Right ventricle myocardium inferior (tissue), 1 donor: ENCODE data around the gene LDLRAD4. TPM values are rescaled to one million over a fixed set of nuclear protein-coding genes. Genes with fewer than 3 reads are reported as not detected.

Source experiments
- ATAC-seq: fragments of 200-7000 bp; cut with Tn5 transposase; one replicate; pipeline ENCODE4 v1.9.1; 2020; ENCODE audit warnings: mild to moderate bottlenecking, moderate library complexity
- DNase-seq: peaks from one replicate; pipeline ENCODE4 v3.0.0; 2021; ENCODE audit errors: missing footprints
- intact Hi-C: fragments of 100-400 bp; cut with DNase I; formaldehyde crosslinking; loops from one replicate; pipeline ENCODE4 v1.11.0; 2022
- total RNA-seq: library from RNA; stranded (reverse); fragmentation: NEBNext Ultra II Directional; extraction: Animal tissue kit (Norgen Biotek cat#: 25700); gene quantifications from one replicate; pipeline ENCODE4 v1.2.1, GENCODE V29; 2021
- donor health status: DM: no; HTN: yes; CAD: no; lungs with severe emphysema.

LDLRAD4 gene
- total RNA-seq, 1 donor from 2014 or later, result 29.6 TPM

DNA sequence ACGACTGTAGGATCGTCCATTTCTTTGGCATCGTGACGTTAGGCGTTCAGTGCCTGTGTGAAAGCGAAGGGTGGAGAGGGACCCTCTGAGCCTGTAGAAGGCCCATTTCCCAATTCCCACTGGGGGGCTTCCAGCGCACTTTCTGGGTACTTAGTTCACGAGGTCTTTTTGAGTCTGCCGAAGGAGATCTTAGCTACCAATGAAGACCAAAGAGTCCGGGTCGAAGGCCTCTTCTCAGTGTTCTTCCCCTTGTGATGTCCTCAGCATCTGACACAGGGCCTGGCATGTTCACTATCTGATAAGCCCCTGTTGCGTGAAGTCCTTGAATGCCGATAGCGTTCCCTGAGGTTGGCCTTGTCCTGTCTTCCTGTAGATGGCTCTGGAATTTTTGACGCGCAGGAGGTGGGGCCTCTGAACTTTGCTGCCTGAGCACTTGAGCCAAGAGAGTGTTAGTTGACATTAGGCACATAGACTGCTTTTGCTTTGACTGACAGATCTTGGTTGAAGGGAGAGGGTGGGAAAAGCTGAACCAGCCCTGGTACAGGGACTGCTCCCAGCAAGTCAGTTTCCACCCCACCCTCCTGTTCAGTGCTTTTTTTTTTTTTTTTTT is 52.8 kb downstream of the LDLRAD4 start:
- ATAC-seq (peak; percentile 80), DNase-seq (no peak)
- intact Hi-C loops, result loop anchor here (2.0 kb wide), 1 partner anchor 49 kb away; no protein-coding TSS in a partner anchor

DNA sequence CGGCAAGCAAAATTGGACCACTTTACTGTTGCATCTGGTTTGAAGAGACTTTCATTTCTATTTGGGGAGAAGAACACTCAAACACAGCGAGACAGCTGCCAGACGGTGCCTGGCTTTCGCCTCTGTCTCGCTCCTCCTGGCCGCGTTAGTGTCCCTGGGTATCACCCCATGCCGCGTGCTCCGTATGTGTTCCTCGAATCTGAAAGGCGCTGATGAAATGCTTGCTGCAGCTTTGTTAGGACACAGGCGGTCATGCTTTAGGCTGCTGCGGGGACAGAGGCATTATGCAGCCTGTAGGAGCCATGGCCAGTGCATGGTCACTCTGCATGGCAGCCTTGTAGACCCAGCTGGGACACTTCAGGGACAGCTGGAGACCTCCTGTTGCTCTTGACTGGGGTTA is 53.9 kb downstream of the LDLRAD4 start:
- no peak for DNase-seq
- intact Hi-C loops, result no loop called here

DNA sequence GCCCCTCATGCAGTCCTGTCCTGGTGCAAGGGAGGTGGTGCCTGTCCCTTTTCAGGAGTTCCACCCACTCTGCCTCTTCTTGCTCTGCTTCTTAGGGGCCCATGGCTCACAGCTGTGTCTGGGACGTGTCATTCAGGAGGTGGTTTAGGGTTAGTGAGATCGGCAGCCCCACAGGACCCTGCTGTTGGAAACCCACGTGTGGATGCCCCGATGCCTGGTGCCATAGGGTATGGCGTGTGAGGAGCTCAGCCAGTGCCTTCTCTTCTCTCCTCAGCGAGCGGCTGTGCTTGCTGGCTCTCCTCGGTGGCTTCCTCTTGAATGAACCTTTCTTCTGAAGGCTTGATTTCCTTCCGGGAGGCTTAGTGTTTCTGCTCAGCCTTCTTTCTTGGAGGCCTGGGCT is 55.2 kb downstream of the LDLRAD4 start:
- intact Hi-C loops, result no loop called here
- ATAC-seq (no peak), DNase-seq (no peak)

More for the DNA sequence above, 53.9 kb downstream of the LDLRAD4 start:
- peak; percentile 65 for ATAC-seq

DNA sequence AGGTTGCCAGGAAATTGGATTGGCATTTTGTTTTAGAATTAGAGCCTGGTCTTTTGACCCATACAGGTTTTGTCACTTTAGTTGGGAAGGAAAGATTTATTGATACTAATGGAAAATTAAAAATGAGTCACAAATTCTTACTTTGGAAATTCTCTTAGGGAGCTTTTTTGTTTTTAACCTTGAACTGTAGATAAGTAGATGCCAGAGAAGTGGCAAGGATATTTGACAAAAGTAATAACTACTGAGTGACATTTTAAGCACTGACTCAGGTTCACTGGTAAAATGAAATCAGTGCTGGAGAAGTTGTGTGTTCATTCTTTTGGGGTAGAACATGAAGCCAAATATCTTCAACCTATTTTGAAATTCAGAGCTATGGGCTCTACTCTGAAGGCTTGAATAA is 56.5 kb downstream of the LDLRAD4 start:
- ATAC-seq, result no peak
- DNase-seq, result no peak
- intact Hi-C loops, result no loop called here

DNA sequence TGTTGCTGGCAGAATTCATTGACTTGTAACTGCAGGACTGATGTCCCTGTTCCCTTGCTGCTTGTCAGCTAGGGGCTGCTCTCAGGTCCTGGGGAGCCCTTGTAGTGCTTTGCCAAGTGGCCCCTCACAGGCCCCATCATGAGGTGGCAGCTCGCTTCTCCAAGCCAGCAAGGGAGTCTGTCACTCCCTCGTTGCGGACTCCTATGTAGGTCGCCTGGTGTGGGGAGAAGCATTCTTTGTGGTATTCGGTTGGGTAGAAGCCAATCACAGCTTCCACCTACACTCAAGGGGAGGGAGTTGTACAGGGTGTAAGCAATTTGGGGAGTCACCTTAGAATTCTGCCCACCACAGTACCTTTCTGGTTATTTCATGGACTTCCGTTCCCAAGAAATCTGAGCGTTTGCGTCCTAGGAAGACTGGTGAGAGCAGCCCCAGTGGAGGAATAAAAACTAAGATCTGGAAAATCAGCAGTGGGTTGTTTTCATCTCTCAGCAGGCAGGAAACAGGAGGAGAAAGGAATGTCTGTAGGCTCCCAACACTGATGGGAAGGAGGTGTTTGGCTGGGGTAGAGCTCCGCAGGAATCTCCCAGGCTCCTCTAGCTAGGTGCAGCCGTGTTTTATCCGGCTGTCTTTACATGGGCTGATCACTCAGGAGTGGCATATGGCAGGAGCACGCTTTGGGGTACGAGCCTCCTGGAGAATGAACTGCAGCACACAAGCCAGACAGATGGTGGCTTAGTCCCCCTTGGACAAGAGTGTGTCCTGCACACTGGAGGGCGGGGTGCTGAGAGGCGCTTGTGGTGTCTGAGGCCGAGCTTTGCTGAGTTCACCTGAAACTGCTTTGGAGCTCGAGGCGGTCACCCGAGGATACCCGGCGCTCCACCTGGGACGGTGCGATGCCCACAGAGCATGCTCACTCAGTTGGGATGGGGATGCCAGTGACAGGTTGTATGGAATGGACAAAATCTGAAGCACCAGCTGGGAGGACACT is 58.3 kb downstream of the LDLRAD4 start:
- intact Hi-C loops, result no loop called here
- ATAC-seq, result no peak
- no peak for DNase-seq

DNA sequence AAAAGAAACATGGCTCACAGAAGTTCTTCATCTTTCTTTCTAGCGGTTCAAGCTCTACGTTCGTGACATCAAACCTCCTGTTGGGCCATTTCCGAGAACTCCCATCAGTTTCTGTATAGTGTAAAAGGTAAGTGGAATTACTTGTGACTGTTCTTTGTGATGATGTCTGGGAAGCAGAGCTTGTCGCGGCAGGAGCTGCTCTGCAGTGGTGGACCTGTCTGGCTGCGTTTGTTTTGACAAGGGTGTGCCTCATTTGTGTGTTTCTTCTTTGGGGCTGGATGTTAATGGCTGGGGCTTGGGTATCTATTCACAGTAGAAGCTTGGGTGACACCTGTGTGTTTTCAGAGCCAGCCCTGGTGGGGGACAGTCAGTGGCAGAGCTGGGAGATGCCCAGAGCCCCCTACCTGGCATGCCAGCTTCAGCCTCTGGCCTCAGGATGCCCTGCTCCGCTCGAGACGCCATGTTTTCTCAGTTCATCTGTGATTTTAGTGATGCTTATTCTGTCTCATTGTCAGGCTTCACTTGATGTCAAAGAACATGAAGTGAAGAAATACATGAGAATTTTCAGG is 59.6 kb downstream of the LDLRAD4 start:
- ATAC-seq (no peak), DNase-seq (no peak)
- intact Hi-C loops, result no loop called here

DNA sequence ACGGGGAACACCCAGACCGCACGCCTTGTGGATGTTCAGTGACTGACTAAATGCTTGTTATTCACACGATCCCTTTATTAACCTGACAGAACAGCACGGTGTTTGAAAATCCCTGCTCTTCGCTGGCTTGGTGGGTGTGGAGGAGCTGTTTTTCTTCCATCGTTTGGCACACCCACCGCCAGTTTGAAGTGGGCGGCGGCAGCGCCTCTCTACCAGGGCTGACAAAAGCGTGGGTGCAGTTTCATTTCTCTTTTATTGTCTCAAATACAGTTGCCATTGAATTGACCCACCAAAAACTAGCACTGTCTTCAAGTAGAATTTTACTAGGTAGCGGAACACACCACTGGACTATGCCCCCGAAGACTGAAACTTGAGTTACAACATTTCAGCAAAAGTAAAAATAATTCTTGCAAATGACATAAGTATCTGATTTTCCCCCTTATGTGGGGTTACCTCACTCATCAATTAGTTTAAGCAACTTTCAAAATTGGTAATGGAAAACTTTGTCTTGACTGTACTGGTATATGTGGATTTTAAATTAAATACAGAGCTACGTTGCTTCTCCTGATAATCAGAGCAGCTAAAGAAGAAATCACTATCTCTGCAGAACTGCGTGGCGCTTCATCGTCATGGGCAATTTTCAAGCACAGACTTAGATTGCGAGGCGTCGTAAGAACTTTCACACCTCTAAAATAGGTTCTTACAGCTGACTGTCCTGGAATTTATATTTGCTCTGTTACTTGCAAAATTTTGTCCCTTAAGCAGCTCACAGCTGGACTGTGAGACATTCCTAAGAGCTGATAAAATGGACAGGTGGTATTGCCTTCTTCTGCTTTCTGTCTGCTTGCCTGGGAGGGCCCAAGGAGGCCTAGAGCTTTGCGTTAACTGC is 60.9 kb downstream of the LDLRAD4 start:
- intact Hi-C loops, result no loop called here
- DNase-seq, result no peak
- ATAC-seq, result no peak

DNA sequence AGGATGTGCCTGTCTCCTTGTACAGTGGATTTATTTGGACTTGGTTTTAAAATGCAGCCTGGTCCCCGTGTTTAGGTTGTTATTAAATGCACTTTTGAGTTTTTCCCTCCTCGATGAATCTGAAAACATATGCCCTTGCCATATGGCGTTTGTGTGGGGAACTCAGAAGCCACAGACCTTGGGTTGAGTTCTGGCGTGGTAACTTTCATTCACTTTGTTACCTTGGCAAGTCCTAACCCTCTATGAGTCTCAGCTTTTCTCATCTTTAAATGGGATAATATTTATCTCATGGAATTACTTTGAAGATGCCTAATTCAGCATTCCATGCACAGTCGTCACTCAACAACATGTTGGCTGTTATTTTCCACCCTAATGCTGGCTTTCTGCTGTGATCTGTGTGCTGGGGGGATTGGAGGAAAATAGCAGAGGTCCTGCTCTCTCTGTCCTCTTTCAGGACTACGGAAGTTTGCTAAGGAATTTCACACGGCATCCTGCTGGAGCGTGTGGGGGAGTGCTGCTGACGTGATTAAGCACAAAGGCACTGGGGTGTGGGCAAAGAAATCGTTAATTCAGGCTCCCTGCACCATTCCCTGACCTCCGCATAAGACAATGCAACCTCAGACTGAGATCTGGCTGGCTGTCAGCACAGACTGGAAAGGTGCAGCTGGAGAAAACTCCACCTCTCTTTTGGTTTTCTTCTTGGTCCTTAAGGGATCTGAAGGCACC is 61.7 kb downstream of the LDLRAD4 start:
- intact Hi-C loops, result no loop called here
- DNase-seq (no peak), ATAC-seq (no peak)

DNA sequence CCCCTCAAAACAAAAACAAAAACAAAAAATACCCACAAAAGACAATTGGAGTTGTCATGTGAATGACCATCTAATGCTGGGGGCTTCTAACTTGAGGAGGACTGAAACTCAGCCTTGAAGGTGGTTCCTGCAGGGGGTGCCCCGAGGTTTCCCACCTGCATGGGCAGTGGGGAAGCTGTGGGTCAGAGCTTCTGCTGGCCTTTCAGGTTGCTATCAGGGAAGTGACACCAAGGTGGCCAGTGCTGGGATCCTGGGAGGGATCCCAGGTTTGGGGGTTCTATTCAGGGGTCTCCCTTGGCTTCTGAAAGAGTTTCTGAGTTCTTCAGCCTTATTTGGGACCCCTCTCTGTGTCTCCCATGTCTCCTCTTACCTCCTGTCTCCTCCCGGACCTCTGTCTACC is 62.8 kb downstream of the LDLRAD4 start:
- ATAC-seq (no peak), DNase-seq (no peak)
- intact Hi-C loops, result no loop called here

DNA sequence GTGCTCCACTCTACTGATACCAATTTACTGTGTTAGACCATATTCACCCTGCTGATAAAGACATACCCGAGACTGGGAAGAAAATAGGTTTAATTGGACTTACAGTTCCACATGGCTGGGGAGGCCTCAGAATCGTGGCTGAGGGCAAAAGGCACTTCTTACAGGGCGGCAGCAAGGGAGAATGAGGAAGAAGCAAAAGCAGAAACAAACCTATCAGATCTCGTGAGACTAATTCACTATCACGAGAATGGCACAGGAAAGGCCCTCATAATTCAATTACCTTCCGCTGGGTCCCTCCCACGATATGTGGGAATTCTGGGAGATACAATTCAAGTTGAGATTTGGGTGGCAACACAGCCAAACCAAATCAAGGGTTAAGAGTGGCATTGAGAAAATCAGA is 65.2 kb downstream of the LDLRAD4 start:
- ATAC-seq (no peak), DNase-seq (no peak)
- intact Hi-C loops, result no loop called here

DNA sequence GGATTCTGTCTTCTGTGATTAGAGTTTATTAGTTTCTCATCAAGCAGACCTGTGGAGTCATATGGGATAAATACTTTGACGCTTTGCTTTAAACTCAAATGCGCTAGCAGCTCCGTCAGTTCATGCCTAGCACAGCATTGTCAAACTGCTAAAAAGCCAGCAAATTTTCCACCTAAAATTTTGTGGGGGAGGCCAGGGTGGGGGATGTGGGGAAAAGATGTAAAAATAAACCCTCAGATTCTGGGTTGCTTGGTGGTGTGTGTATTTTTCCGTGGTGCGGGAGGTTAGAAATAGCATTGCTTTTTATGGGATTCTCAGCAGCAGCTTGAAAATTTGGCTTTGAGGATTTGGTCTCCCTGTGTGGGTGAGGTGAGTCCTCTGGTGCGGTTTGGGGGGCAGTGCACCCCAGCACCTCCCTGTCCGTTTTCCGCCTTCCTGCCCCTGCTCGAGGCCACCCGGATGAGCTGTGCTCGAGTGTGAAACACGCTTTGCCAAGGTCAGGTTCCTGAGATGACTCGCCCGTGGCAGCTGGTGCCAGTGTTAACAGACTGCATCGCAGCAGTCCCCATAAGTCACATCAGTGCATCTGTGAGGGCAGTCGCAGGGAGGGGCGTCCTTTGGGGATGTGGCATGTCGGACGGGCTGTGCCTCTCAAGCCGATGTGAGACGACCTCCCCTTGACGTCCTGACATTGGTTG is 65.9 kb downstream of the LDLRAD4 start:
- DNase-seq (no peak), ATAC-seq (peak; percentile 29)
- intact Hi-C loops, result no loop called here

DNA sequence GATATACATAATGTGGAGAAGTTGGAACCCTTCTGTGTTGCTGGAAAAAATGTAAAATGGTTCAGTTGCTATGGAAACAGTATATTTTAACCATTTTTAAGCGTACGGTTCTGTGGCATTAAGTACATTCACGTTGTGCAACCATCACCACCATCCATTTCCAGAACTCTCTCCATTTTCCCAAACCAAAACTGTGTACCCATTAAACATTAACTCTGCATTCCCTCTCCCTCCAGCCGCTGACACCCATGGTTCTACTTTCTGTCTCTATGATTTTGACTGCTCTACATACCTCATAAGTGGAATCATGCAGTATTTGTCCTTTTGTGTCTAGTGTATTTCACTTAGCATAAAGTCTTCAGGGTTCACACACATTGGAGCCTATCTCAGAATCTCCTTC is 67.3 kb downstream of the LDLRAD4 start:
- ATAC-seq, result no peak
- no peak for DNase-seq
- intact Hi-C loops, result no loop called here

DNA sequence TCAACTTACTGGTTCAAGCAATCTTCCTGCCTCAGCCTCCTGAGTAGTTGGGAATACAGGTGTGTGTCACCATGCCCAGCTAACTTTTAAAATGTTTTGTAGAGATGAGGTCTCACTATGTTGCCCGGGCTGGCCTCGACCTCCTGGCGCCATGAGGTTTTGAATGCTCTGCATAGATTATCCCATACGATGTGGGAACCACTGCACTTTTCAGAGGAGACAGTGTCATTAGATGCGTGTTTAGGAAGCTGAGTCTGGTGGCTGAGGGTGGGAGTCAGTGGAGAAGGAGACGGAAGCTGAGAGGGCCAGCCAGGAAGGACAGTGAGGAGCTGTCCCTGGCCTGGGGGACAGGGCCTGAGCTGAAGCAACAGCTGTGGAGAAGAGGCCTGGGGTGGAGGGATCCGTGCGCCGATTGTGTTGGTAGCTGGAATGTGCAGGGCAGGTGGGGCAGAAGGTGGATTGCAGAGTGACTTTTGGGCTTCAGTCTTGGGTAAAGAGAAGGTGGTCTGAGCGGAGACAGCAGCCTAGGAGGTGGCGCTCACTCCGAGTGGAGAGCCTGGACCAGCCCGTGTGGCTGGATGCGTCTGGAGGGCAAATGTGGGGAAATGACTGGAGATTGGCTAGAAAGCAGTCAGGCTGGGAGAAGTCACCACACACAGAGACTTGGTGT is 68.0 kb downstream of the LDLRAD4 start:
- intact Hi-C loops, result no loop called here
- no peak for ATAC-seq
- DNase-seq, result no peak

DNA sequence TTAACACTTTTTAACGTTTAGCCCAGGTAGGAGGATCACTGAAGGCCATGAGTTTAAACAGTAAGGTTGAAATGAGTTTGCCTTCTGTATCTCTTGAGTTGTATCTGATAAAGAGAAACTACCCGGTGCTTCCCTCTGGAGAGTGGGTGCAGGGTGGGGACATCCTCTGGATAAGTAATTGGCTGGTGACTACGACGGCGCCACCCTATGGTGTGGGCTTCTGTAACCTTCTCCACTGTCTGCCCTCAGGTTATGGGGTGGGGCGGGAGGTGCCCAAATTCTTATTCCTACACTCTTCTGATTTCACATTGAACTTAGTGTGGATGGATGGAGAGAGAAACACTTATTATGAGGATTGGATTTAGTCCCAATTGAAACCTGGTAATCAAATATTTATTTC is 68.8 kb downstream of the LDLRAD4 start:
- intact Hi-C loops, result no loop called here
- no peak for DNase-seq
- ATAC-seq, result no peak

DNA sequence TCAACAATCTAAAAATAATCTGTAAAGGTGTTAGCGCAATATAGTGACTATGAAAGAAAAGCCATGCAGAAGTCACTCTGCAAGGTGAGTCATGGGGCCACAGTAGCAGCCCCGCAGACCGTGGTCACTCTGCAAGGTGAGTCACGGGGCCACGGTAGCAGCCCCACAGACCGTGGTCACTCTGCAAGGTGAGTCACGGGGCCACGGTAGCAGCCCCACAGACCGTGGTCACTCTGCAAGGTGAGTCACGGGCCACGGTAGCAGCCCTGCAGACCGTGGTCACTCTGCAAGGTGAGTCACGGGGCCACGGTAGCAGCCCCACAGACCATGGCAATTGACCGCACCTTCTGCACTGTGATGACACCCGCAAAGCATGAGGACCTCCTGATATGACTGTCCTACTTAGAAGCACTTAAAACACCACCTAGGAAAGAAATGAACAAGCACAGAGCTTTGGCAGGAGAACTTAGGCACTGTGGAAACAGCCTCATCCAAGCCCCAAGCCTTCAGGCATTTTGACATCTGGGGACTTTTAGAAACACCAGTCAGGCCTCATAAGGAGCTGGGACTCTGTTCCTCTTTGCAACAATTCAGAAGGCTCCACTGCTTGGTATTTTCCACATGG is 70.1 kb downstream of the LDLRAD4 start:
- DNase-seq, result no peak
- no peak for ATAC-seq
- intact Hi-C loops, result no loop called here

DNA sequence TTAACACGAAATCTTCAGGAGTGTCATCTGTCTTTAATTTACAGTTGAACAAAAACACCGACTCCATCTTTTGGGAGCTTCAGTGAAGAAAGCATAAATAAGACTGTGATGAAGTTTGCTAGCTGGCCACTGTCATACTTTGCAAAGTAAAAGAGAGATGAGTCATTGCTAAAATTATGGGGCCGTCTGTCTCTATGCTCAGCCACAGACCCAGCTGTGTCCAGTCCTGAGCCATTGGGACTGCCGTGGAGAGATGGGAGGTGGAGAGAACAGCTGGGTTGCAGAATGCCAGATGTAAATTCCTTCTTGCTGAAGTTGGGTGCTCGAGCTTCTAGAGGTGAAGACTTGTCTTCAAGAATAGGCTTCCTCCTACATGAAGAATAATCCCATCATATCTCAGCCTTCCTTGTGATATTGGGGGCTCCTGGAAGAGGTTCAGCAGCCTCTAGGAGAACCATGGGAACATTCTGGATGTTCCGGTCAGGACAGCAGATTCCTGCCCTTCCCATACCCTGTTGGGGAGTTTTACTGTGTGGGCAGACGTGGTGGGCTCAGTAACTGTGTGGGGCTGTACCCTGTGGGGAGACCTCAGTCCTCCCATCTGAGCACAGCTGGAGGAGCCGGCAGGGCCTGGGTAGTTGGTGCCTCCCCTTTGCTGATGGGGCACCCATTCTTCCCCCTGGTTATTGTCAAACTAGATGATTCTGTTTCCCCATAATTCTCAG is 71.1 kb downstream of the LDLRAD4 start:
- DNase-seq, result no peak
- intact Hi-C loops, result no loop called here
- peak; percentile 86 for ATAC-seq
